Chondrocyte (in vitro differentiated cells): ENCODE data around the gene GNAQ. TPM values are rescaled to one million over a fixed set of nuclear protein-coding genes. Genes with fewer than 3 reads are reported as not detected.

Experiments
- DNase-seq: peaks from one replicate; pipeline ENCODE4 v3.0.0; 2021; ENCODE audit warnings: mixed read lengths, low spot score
- H3K27ac Mint-ChIP-seq: one replicate; pipeline ENCODE4 v1.8.0; 2021; ENCODE audit warnings: mild to moderate bottlenecking, moderate library complexity, mixed read lengths; ENCODE audit not compliant: unreplicated experiment
- H3K27me3 Mint-ChIP-seq: 2 replicates; pipeline ENCODE4 v1.8.0; 2021; ENCODE audit warnings: low read depth, mixed read lengths
- H3K36me3 Mint-ChIP-seq: 2 replicates; pipeline ENCODE4 v1.8.0; 2021; ENCODE audit warnings: low read depth, mixed read lengths
- H3K4me1 Mint-ChIP-seq: 2 replicates; pipeline ENCODE4 v1.8.0; 2021; ENCODE audit warnings: low read depth, mild to moderate bottlenecking, mixed read lengths
- H3K4me3 Mint-ChIP-seq: one replicate; pipeline ENCODE4 v1.8.0; 2021; ENCODE audit warnings: mild to moderate bottlenecking, moderate library complexity, mixed read lengths; ENCODE audit not compliant: unreplicated experiment
- H3K9me3 Mint-ChIP-seq: 2 replicates; pipeline ENCODE4 v1.8.0; 2021; ENCODE audit warnings: low read depth, mixed read lengths
- CTCF ChIP-seq: fragments of 200-600 bp; sonication (generic); IDR thresholded peaks from 2 replicates; pipeline ENCODE4 v1.5.0; 2021; ENCODE audit warnings: antibody characterized with exemption, mild to moderate bottlenecking, moderate library complexity
- total RNA-seq: library from RNA; stranded (reverse); gene quantifications from 3 replicates; pipeline ENCODE4 v1.2.1, GENCODE V29; 2021

Gene GNAQ
- total RNA-seq, 1 donor from 2014 or later: 87.0 TPM

DNA sequence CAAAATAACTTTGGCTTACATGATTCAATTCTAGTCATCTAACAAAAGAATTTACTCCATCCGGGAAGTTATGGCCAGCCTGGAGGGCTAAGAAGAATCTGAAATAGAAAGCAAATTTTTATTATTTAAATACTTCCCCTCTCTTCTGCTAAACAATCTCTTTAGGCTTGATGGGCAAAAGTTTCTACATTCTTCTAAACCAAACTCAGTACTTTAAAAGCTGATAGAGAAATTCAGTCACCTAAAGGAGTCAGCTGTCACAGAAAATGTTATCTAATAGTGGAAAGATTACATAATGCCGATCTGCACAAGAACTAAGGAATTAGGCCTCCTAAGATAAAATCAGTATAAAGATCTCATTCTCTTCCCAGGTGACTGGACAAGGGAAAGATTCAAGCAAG lies 32.4 kb downstream of the GNAQ start:
- Mint-ChIP-seq H3K4me1 (peaks cover 64% of the 10 kb centered on the region), H3K9me3 (no peaks in the 10 kb centered on the region), H3K36me3 (no peaks in the 10 kb centered on the region), H3K27me3 (no peaks in the 10 kb centered on the region), H3K4me3 (no peak overlapping the region), H3K27ac (peak overlapping the region; percentile 84)
- DNase-seq: no peak
- no peak for TF ChIP-seq CTCF

GRCh38 chr9:77997611-77998284 lies 33.9 kb downstream of the GNAQ start:
- Mint-ChIP-seq H3K9me3 (no peaks in the 10 kb centered on the region), H3K36me3 (no peaks in the 10 kb centered on the region), H3K27me3 (no peaks in the 10 kb centered on the region), H3K27ac (peak overlapping the region; percentile 88), H3K4me1 (peaks cover 62% of the 10 kb centered on the region), H3K4me3 (peak overlapping the region; percentile 23)
- no peak for TF ChIP-seq CTCF
- no peak for DNase-seq

DNA sequence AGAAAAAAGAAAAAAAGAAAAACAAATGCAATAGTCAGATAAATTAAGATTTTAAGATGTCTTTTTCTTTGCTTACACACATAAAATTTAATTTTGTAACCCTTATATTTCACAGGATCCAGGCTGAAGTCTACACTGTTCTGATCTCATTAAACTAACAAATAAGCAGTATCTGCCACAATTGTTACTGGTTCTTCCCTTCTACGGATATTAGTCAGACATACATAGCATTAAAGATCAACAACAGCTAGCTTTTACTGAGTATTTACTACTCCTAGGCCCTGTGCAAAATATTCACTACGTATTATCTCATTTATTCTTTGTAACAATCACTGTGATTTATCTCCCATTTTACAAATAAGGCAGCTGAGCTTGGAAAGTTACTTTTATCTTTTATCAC lies 34.9 kb downstream of the GNAQ start:
- TF ChIP-seq CTCF: no peak
- DNase-seq: no peak
- H3K4me3 Mint-ChIP-seq: no peak overlapping the region
- H3K4me1 Mint-ChIP-seq: peaks cover 51% of the 10 kb centered on the region
- peaks cover 3% of the 10 kb centered on the region for H3K9me3 Mint-ChIP-seq
- peaks cover 3% of the 10 kb centered on the region for H3K36me3 Mint-ChIP-seq
- no peaks in the 10 kb centered on the region for H3K27me3 Mint-ChIP-seq
- H3K27ac Mint-ChIP-seq: no peak overlapping the region

GRCh38 chr9:77991191-77991590 lies 40.4 kb downstream of the GNAQ start:
- no peak for TF ChIP-seq CTCF
- Mint-ChIP-seq H3K4me1 (peaks cover 14% of the 10 kb centered on the region), H3K27ac (no peak overlapping the region), H3K27me3 (no peaks in the 10 kb centered on the region), H3K4me3 (no peak overlapping the region), H3K9me3 (peaks cover 3% of the 10 kb centered on the region), H3K36me3 (peaks cover 5% of the 10 kb centered on the region)
- no peak for DNase-seq

DNA sequence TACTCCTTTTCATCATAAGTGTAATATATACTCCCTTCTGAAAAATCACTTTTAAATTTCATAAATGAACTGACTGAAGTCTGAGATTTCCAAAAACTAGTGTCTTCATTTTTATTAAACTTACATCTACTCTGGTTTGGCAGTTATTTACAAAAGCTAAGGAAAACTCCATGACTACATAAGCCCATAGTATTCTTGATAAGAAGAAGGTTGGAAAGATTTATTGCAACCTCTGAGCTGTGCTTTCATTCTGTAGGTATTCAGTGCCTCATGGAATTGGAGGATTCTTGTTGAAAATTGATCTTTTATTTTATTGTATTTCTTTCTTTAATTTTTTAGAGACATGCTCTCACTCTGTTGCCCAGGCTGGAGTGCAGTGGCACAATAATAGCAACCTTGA lies 41.7 kb downstream of the GNAQ start:
- no peak overlapping the region for H3K4me3 Mint-ChIP-seq
- H3K27me3 Mint-ChIP-seq: no peaks in the 10 kb centered on the region
- TF ChIP-seq CTCF: no peak
- no peak for DNase-seq
- H3K4me1 Mint-ChIP-seq: peaks cover 8% of the 10 kb centered on the region
- H3K36me3 Mint-ChIP-seq: peaks cover 5% of the 10 kb centered on the region
- H3K9me3 Mint-ChIP-seq: peaks cover 3% of the 10 kb centered on the region
- no peak overlapping the region for H3K27ac Mint-ChIP-seq
